B cell (primary cell): ENCODE results near the gene AHCY.
"Not testable (repeated sequence)": the region's sequence is repeated elsewhere in the genome, so short reads cannot be mapped to it uniquely, and the experiment has no call there.

Source experiments
- EZH2 ChIP-seq: IDR thresholded peaks from 2 replicates; pipeline ENCODE4 v1.6.1; 2012; ENCODE audit warnings: borderline replicate concordance, low read depth, mild to moderate bottlenecking, moderate library complexity, low read length; ENCODE audit not compliant: insufficient read depth, poor library complexity, severe bottlenecking
- TF ChIP-seq, protein P1 (sequence below): fragments of 200-600 bp; IDR thresholded peaks from one replicate; pipeline ENCODE4 v1.8.0; 2022; ENCODE audit warnings: antibody characterized with exemption, mild to moderate bottlenecking

- TF ChIP-seq, protein P1, sequence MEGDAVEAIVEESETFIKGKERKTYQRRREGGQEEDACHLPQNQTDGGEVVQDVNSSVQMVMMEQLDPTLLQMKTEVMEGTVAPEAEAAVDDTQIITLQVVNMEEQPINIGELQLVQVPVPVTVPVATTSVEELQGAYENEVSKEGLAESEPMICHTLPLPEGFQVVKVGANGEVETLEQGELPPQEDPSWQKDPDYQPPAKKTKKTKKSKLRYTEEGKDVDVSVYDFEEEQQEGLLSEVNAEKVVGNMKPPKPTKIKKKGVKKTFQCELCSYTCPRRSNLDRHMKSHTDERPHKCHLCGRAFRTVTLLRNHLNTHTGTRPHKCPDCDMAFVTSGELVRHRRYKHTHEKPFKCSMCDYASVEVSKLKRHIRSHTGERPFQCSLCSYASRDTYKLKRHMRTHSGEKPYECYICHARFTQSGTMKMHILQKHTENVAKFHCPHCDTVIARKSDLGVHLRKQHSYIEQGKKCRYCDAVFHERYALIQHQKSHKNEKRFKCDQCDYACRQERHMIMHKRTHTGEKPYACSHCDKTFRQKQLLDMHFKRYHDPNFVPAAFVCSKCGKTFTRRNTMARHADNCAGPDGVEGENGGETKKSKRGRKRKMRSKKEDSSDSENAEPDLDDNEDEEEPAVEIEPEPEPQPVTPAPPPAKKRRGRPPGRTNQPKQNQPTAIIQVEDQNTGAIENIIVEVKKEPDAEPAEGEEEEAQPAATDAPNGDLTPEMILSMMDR, result not testable (repeated sequence)
- not testable (repeated sequence) for TF ChIP-seq EZH2
These were observed 50.6 kb downstream of the AHCY start for GRCh38 chr20:34252431-34253086.
